Hepatocyte (in vitro differentiated cells): ENCODE data around the gene ARID1A. TPM values are rescaled to one million over a fixed set of nuclear protein-coding genes. Genes with fewer than 3 reads are reported as not detected.

Experiments
- DNase-seq: peaks from one replicate; pipeline ENCODE4 v3.0.0-alpha.2; 2016; ENCODE audit warnings: low spot score
- H2AFZ ChIP-seq: fragments of 200-600 bp; sonication (generic); 2 replicates; pipeline ENCODE4 v1.6.0; 2016; ENCODE audit warnings: antibody characterized with exemption, mild to moderate bottlenecking
- H3K27ac ChIP-seq: fragments of 200-600 bp; sonication (generic); 2 replicates; pipeline ENCODE4 v1.5.1; 2016; ENCODE audit warnings: mild to moderate bottlenecking
- H3K27me3 ChIP-seq: fragments of 200-600 bp; sonication (generic); 2 replicates; pipeline ENCODE4 v1.6.1; 2016
- H3K36me3 ChIP-seq: fragments of 200-600 bp; sonication (generic); replicated peaks from 2 replicates; pipeline ENCODE4 v1.5.1; 2016; ENCODE audit warnings: low read depth; ENCODE audit not compliant: insufficient read depth
- H3K4me1 ChIP-seq: fragments of 200-600 bp; sonication (generic); 2 replicates; pipeline ENCODE4 v1.5.1; 2016; ENCODE audit warnings: mild to moderate bottlenecking, moderate library complexity; ENCODE audit not compliant: insufficient read depth
- H3K4me2 ChIP-seq: fragments of 200-600 bp; sonication (generic); 2 replicates; pipeline ENCODE4 v1.6.0; 2016
- H3K4me3 ChIP-seq: fragments of 200-600 bp; sonication (generic); 2 replicates; pipeline ENCODE4 v1.5.1; 2016; ENCODE audit warnings: mild to moderate bottlenecking
- H3K79me2 ChIP-seq: fragments of 200-600 bp; sonication (generic); 2 replicates; pipeline ENCODE4 v1.6.0; 2017; ENCODE audit warnings: mild to moderate bottlenecking
- H3K9me2 ChIP-seq: fragments of 200-600 bp; sonication (generic); replicated peaks from 2 replicates; pipeline ENCODE4 v1.6.0; 2017; ENCODE audit warnings: mild to moderate bottlenecking; ENCODE audit not compliant: insufficient read depth
- H3K9me3 ChIP-seq: fragments of 200-600 bp; sonication (generic); 2 replicates; pipeline ENCODE4 v1.5.1; 2016; ENCODE audit warnings: low read depth, mild to moderate bottlenecking
- H4K20me1 ChIP-seq: fragments of 200-600 bp; sonication (generic); 2 replicates; pipeline ENCODE4 v1.6.0; 2016; ENCODE audit warnings: mild to moderate bottlenecking; ENCODE audit not compliant: insufficient read depth, poor library complexity, severe bottlenecking
- CTCF ChIP-seq: fragments of 200-600 bp; sonication (generic); IDR thresholded peaks from 2 replicates; pipeline ENCODE4 v1.5.1; 2016; ENCODE audit warnings: antibody characterized with exemption, mild to moderate bottlenecking; ENCODE audit not compliant: poor library complexity
- EZH2 ChIP-seq: fragments of 200-600 bp; sonication (generic); IDR thresholded peaks from 2 replicates; pipeline ENCODE4 v1.6.1; 2016; ENCODE audit warnings: antibody characterized with exemption, mild to moderate bottlenecking, borderline replicate concordance
- EZH2phosphoT487 ChIP-seq: fragments of 200-600 bp; sonication (generic); IDR thresholded peaks from one replicate; pipeline ENCODE4 v1.6.1; 2018; ENCODE audit warnings: antibody characterized with exemption, mild to moderate bottlenecking, low read depth, moderate library complexity; ENCODE audit not compliant: unreplicated experiment, severe bottlenecking
- WGBS: methylation state at CpG from one replicate; pipeline ENCODE4 v1.1.6; 2016; ENCODE audit warnings: low lambda C conversion rate; ENCODE audit errors: missing lambda C conversion rate; 5-methylcytosine and 5-hydroxymethylcytosine counted together
- polyA plus RNA-seq: library from polyadenylated mRNA; unstranded; fragments of >200 nt; fragmentation: Nextera tagmentation; extraction: Ambion mirVana; gene quantifications from 2 replicates; pipeline ENCODE4 v1.2.1, GENCODE V29; 2016
- total RNA-seq: library from RNA; depleted of rRNA; stranded (reverse); fragments of >200 nt; gene quantifications from 2 replicates; pipeline ENCODE4 v1.2.3, GENCODE V29; 2014

The ARID1A gene
- total and polyA plus RNA-seq, 2 experiments from 2014 or later, result 27.9 to 35.8 TPM

DNA sequence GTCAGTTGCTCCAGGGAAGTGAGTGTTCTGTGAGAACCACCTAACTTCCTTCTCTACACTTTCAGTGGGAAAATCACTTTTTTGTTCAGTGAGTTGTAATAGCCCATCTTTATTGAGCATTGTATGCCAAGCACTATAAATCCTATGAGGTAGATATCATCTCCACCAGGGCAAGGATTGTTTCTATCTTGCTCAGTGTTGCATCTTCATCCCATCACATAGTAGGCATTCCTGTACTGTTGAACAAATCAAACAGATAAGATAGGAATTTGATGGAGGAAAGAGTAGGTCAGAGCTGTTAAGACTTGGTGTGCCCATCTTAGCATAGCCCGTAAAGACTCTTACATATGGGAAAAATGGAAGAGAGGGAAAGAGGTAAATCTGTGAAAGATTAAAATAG lies 89.1 kb downstream of the ARID1A start:
- H3K27ac ChIP-seq, result peak overlapping the region; percentile 99
- H3K4me2 ChIP-seq, result no peak overlapping the region
- no peak for DNase-seq
- H3K4me1 ChIP-seq, result peaks cover 35% of the 10 kb centered on the region
- no peaks in the 10 kb centered on the region for H3K9me3 ChIP-seq
- no peak overlapping the region for H3K4me3 ChIP-seq
- whole genome bisulfite sequencing, result 85% methylated on average over 1 of the region's 1 CpG
- peaks cover 7% of the 10 kb centered on the region for H4K20me1 ChIP-seq
- no peaks in the 10 kb centered on the region for H3K9me2 ChIP-seq
- TF ChIP-seq EZH2, result no peak
- TF ChIP-seq CTCF, result no peak
- no peak for TF ChIP-seq EZH2phosphoT487
- H3K27me3 ChIP-seq, result no peaks in the 10 kb centered on the region
- H2AFZ ChIP-seq, result no peak overlapping the region
- no peaks in the 10 kb centered on the region for H3K36me3 ChIP-seq
- peaks cover 26% of the 10 kb centered on the region for H3K79me2 ChIP-seq

GRCh38 chr1:26785611-26786436 lies 90.0 kb downstream of the ARID1A start:
- whole genome bisulfite sequencing, result 80% methylated on average over 5 of the region's 5 CpGs
- Histone ChIP-seq H3K36me3 (no peaks in the 10 kb centered on the region), H3K9me3 (no peaks in the 10 kb centered on the region), H3K4me2 (peak overlapping the region; percentile 93), H3K79me2 (peaks cover 26% of the 10 kb centered on the region), H3K27ac (peak overlapping the region; percentile 99), H3K4me1 (peaks cover 35% of the 10 kb centered on the region), H3K4me3 (no peak overlapping the region), H3K9me2 (no peaks in the 10 kb centered on the region), H2AFZ (peak overlapping the region; percentile 62), H4K20me1 (peaks cover 7% of the 10 kb centered on the region), H3K27me3 (no peaks in the 10 kb centered on the region)
- no peak for DNase-seq
- TF ChIP-seq EZH2phosphoT487 (no peak), EZH2 (no peak), CTCF (no peak)

- H3K4me1 ChIP-seq, result peaks cover 35% of the 10 kb centered on the region
- H2AFZ ChIP-seq, result peak overlapping the region; percentile 62
Measured at GRCh38 chr1:26786437-26787380, 90.9 kb downstream of the ARID1A start.

More at GRCh38 chr1:26786437-26787380, 90.9 kb downstream of the ARID1A start:
- H3K27me3 ChIP-seq, result no peaks in the 10 kb centered on the region
- H3K4me2 ChIP-seq, result peak overlapping the region; percentile 93
- H3K9me3 ChIP-seq, result no peaks in the 10 kb centered on the region
- H3K36me3 ChIP-seq, result no peaks in the 10 kb centered on the region
- no peaks in the 10 kb centered on the region for H3K9me2 ChIP-seq
- H4K20me1 ChIP-seq, result no peaks in the 10 kb centered on the region
- peak overlapping the region; percentile 41 for H3K4me3 ChIP-seq
- TF ChIP-seq CTCF (no peak), EZH2phosphoT487 (no peak), EZH2 (no peak)
- peak; percentile 76 for DNase-seq
- H3K79me2 ChIP-seq, result peaks cover 18% of the 10 kb centered on the region
- H3K27ac ChIP-seq, result peak overlapping the region; percentile 99
- WGBS, result 16% methylated on average over 12 of the region's 12 CpGs
